GM12865 (cell line): ENCODE results near the gene GNAT1.

Source experiments
- DNase-seq: peaks from one replicate; pipeline ENCODE4 v3.0.0; 2010; ENCODE audit warnings: low read depth
- H3K4me3 ChIP-seq: 2 replicates; pipeline ENCODE4 v1.5.1; 2011; ENCODE audit warnings: mild to moderate bottlenecking, low read depth, low read length, control low read depth
- TF ChIP-seq, protein P1 (sequence below): IDR thresholded peaks from 2 replicates; pipeline ENCODE4 v1.5.1; 2011; ENCODE audit warnings: low read length, control low read depth, low read depth, inconsistent platforms; ENCODE audit not compliant: insufficient read depth; ENCODE audit errors: missing control alignments

GNAT1 gene

GRCh38 chr3:50235716-50236483 lies 44.5 kb downstream of the GNAT1 start, which contains the start of gene GNAI2:
Gene GNAI2, plus strand, starts transcription at chr3:50236204. Its CDS starts 132 bp downstream, at chr3:50236336.
- H3K4me3 ChIP-seq = peak within 1 kb of the TSS; percentile 81
- TF ChIP-seq, protein P1, sequence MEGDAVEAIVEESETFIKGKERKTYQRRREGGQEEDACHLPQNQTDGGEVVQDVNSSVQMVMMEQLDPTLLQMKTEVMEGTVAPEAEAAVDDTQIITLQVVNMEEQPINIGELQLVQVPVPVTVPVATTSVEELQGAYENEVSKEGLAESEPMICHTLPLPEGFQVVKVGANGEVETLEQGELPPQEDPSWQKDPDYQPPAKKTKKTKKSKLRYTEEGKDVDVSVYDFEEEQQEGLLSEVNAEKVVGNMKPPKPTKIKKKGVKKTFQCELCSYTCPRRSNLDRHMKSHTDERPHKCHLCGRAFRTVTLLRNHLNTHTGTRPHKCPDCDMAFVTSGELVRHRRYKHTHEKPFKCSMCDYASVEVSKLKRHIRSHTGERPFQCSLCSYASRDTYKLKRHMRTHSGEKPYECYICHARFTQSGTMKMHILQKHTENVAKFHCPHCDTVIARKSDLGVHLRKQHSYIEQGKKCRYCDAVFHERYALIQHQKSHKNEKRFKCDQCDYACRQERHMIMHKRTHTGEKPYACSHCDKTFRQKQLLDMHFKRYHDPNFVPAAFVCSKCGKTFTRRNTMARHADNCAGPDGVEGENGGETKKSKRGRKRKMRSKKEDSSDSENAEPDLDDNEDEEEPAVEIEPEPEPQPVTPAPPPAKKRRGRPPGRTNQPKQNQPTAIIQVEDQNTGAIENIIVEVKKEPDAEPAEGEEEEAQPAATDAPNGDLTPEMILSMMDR = no peak
- DNase-seq = peak; percentile 99

DNA sequence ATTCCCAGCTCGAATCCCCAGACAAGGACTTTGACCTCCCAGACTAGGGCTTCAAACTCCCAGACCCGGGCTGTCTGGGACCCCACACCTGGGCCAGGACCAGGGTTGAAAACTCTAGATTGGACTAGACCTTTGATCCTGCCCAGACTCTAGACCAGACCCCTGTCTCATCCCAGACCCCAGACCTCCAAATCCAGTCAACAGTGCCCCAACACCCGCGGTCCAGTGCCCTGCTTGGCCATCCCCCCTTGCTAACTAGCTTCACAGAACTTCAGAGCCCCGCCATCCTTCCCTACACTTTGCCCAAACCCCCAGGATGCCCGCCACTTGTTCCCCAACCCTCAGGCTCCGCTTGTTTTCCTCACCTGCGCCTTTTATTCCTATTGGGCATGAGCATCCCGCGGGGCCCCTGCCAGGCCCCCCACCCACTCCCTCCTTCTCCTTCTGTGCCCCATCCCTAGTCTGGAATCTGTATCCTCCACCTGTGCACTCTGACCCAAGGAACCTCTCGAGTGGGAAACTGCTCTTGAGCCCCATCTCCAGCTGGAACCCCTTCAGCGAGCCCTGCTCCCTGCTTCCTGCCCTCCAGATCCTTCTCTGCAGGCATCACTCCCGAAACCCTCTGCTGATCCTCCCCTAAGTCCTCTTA lies 45.2 kb downstream of the GNAT1 start:
- peak overlapping the region; percentile 81 for H3K4me3 ChIP-seq
- TF ChIP-seq, protein P1 = no peak
- no peak for DNase-seq

- DNase-seq = peak; percentile 43
- peak overlapping the region; percentile 81 for H3K4me3 ChIP-seq
- TF ChIP-seq, protein P1 = no peak
Measured at GRCh38 chr3:50237133-50237651, 45.8 kb downstream of the GNAT1 start.

DNA sequence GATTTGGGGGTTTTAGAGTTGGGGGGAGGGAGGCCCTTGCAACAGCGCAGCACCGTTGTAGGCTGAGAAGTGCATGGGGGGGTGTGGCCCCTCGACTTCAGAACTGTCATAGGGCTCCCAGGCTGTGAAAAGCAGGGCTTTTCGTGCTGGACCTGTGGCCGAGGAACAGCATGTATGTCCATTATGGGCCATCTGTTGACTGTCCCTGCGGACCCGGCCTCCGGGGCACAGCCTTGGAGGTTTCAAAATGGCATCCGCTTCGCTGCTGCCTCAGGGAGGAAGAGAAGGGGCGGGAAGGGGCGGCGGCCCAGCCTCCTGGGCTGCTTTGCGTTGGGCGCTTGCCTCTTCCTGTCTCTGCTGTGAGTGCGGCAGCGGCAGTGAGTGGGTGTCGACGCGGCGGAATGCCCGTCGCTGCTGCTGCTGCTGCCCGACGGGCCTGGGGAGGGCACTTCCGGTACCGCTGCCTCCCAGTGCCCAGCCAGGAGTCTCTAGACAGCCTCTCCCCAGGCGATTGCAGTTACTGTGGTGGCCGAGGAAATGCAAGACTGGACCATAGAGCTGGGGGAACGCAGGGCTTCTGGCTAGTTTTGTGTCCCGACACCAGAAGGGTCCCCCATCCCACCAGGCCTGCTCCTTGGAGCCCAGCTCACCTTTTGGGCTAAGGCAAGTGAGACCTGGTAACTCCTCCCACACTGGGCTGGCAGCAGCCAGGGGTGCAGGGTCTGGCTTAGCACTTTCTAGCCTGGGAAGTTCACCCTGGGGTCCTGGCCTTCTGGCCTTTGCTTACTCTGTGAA lies 46.5 kb downstream of the GNAT1 start:
- peak; percentile 91 for DNase-seq
- H3K4me3 ChIP-seq = peak overlapping the region; percentile 81
- TF ChIP-seq, protein P1 = no peak

- peak overlapping the region; percentile 81 for H3K4me3 ChIP-seq
- no peak for DNase-seq
- TF ChIP-seq, protein P1 = no peak
Measured at GRCh38 chr3:50238549-50239026, 47.2 kb downstream of the GNAT1 start.

DNA sequence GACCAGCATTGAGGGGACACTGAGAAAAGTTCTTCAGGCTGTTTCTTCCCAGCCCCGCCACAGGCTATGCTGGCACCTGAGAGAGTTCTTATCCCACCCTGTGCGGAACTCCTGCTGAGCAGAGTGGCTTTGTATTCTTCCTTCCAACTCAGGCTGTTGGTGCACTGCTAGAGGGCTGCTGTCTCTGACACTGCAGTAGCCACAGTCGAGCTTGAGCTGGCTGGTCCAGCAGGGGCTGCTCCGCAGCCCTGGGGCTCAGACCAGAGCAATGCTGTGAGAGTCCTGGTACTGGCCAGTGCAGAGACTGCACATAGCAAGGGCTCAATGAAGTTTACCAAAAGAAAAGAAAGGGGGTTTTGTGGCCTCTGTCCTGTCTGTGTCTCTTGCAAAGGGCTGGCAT lies 48.2 kb downstream of the GNAT1 start:
- TF ChIP-seq, protein P1 = no peak
- no peak for DNase-seq
- H3K4me3 ChIP-seq = no peak overlapping the region
